HTR-8/SVneo (cell line): Measurements from ENCODE around the gene GGTLC1.

ENCODE experiments used
- DNase-seq: peaks from one replicate; pipeline ENCODE4 v3.0.0; 2011; ENCODE audit warnings: low spot score, mixed read lengths; ENCODE audit not compliant: insufficient read length
- FAIRE-seq: peaks from 2 replicates; lab custom pipeline; 2011; peaks lifted over from hg19 to GRCh38; lab: Jason Lieb, UNC

GGTLC1 gene

DNA sequence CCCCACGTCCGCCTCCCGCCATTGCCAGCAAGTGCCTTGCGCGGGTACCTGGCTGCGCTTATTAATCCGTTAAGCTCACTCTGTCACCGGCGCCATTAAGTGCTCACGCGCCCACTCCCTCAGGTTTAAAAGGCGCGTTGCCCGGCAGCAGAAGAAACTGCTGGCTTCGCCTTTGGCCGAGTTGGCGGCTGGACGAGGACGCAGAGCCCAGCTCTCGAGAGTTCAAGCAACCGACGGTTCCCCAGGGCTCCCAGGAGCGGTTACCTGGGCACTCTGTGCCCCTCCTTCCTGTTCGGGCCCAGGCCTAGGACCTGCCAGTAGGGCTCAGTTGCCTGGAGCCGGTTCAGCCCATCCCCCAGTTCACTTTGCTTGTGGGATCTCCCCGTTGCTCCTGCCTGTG, at the start of gene GGTLC1:
TSS of gene GGTLC1 (minus strand) at position 219 of the 400 bp plus-strand sequence. CDS start 2,168 bp downstream, outside the sequence.
- DNase-seq (no peak), FAIRE-seq (no peak)

DNA sequence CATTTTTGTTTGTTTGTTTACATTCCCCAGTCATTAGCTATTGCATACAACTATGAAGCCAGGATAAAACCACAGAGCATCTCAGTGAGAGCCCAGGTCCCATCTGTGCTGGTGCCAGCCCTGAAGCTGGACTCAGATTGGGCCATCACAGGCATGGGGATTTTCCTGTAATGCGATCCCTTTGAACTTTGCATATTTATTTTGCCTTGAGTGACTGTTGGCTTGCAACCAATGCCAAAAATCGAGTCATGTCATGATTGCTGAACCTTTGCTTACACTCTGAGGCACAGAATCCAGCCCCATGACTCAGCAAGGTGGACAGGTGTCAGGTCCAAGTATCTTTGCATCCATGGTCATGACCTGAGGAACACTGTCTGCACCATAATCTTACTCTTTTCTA, 46.2 kb upstream of the GGTLC1 start:
- DNase-seq (no peak), FAIRE-seq (no peak)

DNA sequence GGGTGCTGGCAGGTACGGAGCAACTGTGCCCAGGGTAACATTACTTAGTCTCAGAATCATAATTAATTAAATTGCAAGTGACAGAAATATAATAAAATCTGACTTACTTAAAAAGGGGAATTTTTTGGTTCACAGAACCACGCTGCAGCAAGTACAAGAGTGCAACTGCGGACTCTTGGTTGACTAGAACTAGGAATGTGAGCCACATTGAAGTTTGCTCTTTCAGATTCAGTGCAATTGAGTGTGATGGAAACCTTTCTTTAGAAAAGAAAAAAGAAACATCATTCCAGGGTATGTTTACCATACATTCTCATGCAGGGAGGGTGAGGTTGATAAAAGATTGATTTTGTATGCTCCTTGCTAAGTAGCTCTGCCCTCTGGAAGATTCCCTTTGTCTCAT, 45.0 kb upstream of the GGTLC1 start:
- FAIRE-seq (no peak), DNase-seq (no peak)

DNA sequence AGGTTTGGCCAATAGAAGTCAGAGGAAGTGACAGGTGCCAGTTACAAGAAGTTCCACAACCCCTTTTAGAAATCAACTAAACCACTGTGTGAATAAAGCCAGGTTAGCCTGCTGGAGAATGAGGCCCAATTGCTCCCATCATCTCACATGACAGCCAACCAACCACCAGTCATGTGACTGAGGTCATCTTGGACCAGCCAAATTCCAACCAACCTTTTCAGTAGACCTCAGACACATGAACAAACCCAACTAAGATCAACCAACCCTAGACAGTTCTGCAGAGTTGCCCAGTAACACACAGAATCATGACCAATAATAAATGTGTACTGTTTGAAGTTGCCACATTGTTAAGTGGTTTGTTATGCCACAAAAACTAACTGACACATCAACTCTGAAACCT, 44.6 kb upstream of the GGTLC1 start:
- DNase-seq, result no peak
- FAIRE-seq, result no peak

DNA sequence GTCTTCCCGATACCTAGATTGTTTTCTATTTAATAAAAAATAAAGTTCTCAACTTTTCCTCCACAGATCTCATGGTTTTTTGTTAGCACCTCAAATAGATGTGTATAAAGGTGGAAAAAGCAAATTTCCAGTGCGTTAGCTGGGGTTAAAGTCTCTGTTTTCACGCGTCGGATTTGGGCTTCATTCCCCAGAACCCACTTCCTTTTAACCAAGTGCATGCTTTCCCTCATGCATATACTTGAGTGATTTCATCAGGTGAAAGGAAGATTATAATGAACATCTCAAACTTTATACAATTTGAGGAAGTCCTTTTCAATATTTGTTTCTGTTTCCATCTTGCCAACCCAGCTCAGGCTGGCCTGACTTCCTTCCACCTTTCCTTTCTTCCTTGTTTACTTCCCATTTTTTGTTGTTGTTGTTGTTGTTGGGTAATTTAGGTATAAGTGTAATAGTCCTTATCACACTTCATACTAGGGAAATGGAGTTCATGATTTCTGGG, 43.9 kb upstream of the GGTLC1 start:
- no peak for FAIRE-seq
- no peak for DNase-seq

DNA sequence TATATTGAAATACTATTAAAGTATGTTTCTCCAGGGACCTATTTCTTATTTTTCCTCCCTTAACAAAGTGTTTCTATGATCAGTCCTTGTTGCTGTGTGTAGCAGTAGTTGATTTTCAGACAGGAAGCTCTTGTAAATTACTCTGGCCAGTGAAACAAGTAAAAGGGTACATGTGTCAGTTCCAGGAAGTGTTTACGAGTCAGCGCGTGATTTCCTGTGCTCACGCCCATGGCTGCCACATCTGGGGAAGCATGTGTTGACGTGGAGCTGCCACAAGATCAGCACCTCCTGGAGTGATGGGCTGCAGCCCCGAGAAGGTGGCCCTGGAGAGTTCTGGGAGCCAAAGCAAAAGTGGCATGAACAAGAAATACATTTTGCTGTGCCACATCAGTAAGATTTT, 38.6 kb upstream of the GGTLC1 start:
- DNase-seq, result no peak
- FAIRE-seq, result no peak

DNA sequence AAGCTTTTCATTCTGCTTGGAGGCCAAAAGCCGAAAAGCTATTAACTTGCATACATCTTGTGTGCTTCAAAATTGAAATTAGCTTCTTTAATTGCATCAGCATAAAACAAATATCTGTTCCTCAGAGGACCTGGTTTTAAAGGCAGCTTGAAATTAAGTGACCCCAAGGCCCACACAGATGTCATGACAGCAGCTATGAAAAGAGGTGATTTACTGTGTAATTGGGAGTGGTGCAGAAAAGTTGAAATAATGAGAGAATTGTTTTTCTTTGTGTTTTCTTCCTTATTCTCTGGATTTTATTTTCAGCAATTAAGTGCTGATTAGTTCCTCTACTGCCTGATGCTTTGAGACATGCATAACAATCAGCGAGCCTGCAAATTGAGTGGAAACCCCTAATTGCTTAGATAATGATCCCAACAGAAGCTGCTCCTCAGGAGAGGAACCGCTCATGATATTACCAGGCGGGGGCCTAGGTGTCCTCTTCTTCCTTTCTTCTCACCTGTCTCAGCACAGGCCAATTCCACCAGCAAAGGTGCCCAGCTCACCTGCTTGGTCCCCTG, 34.1 kb upstream of the GGTLC1 start:
- FAIRE-seq, result no peak
- DNase-seq, result no peak

DNA sequence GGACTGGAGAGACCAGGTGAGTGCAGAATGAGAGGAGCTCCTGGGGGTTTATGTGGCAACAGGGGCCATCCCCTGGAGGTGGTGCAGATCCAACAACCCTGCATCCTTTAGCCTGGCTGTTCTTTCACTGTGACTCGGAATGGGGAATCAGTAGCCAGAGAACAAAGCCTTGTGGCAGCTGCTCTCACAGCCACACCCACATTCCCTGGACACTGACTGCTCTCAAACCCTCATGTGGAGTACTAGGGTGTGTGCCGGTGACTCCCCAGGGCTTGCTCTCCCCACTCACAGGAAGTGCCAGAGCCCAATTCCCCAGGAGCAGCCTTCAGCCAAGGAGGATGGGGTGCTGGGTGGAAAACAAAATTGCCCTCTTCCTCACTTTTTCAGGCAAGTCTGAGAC, 30.2 kb upstream of the GGTLC1 start:
- no peak for DNase-seq
- FAIRE-seq, result no peak

DNA sequence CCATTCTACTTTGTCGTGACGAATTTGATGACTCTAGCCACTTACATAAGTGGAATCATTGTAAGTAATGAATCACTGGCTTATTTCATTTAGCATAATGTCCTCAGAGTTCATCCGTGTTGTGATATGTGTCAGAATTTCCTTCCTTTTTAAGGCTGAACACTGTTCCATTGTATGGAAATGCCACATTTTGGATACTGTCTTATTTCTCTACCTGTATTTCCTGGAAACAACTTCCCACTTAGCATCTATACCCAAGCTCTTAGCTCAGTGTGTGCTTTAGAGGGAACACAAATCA, 28.8 kb upstream of the GGTLC1 start:
- DNase-seq (no peak), FAIRE-seq (no peak)

DNA sequence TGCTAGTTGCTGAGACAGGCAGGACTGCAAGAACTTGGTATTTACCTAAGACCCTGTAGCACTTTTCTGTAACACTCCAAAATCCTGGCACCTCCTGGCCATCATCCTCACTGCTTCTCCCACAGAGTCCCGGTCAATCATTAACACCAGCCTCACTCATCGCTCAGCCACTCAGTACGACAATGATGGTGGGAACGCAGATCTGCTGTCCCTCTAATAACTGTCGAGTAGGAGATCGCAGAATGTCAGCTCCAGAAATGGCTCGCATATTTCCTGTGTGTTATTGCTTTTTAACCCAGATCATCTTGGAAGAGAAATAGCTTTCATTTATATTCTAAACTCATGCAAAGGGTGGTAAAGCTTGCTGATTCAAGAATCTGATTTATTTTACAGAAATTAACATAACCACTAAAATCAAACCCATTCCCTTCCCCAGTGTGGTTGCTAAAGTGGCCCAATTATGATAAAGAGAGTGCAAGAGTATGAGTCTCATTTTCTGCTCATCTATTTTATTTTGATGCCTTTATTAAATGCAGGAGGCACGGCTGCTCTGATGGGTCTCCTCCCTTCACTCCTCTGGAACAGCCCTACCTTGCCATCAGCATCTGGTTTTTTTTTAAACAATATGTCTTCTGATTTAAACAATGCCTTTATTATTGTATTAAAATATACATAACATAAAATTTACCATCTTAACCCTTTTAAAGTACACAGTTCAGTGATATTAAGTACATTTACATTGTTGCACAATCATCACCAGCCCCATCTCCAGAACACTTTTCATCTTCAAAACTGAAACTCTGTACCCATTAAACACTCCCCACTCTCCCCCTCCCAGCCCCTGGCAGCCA, 28.3 kb upstream of the GGTLC1 start:
- FAIRE-seq, result no peak
- no peak for DNase-seq

DNA sequence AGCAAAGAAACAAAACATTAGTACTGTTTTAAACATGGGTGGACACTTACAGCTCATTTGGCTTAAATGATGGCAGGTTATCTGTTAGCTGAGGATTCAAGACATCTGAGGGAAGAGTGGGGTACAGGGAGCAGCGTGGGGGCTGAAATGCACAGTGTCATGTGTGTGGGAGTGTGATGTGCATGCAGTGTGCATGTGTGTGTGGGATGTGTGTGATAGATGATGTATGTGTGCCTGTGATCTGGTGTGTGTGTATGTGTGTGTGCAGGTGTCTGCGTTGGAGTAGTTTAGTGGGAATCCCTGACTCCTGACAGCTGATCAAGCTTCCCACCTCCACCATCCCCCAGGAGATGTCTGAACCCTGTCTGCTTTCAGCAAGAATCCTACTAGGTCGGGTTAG, 25.4 kb upstream of the GGTLC1 start:
- no peak for FAIRE-seq
- no peak for DNase-seq

DNA sequence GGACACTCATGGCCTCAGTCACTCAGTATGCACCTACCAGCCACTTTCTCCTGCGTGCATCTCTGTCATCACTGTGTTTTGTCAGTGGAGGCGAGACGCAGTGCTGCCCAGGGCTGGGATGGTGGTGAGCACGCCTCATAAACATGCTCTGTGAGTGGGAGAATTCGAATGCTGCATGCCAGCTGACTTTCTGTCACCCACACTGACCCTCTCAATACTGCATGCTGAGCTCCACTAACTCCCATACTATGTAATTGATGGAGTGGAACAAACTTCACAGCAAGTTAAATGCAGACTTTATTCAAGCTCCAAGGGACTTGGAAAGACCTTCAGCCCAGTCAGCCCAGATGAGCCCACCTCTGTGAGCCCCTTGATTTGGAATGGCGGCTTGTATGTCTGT, 22.7 kb upstream of the GGTLC1 start:
- DNase-seq (no peak), FAIRE-seq (no peak)

DNA sequence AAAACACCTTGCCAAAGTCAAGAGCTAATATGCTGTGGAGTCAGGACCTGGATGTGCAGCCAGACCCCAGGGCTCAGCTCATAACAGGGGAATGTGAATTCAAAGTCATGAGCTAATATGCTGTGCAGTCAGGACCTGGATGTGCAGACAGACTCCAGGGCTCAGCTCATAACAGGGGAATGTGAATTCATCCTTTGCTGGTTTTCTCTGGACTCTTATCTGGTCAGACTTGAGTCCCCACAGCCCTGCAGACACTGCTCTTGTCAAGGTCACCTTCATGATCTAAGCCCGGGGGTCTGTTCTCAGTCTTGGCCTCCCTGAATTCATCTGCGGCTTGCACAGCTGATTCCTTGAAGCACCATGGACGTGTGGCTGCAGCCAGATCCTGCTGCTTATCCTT, 19.2 kb upstream of the GGTLC1 start:
- no peak for DNase-seq
- no peak for FAIRE-seq

DNA sequence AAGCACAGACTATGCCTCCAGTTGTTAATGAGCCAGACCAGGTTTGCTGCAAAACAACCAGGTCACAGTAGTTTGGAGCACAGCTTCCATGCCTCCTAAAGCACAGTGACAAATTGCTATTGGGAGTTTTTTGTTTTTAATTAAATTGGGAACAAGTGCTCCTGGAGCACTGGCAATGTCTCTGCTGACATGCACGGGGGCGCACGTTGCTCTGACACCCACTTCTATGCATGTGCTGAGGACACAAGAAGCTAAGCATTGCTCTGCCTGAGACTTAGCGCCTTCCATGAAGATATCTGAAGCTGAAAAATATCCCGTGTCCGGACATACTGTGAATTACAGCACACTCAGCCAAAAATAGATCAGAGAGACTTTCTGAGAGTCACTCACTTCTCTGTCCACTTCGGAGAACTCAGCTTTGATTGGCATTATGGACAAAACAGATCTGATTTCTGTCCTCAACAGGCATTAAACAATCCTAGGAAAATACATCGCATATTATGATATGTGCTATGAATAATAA, 18.6 kb upstream of the GGTLC1 start:
- FAIRE-seq, result no peak
- DNase-seq, result no peak

DNA sequence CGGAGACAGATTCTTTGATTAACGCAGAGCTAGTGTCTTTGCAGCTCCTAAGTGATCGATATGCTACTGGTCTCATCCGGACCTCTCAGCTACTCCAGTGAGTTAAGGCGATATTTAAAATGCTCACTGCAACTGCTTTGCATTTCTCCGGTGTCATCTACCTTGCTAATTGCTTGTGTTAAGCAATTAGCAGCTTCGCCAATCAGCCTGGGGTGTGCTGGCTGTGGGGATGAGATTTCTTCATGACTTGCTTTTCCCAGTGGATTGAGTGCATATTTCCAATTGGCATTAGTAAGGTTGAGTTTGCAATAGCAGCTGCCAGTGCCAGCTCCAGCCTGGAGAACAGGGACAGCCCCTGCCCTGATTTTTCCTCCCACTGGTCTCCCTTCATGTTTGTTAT, 18.0 kb upstream of the GGTLC1 start:
- DNase-seq (no peak), FAIRE-seq (no peak)

DNA sequence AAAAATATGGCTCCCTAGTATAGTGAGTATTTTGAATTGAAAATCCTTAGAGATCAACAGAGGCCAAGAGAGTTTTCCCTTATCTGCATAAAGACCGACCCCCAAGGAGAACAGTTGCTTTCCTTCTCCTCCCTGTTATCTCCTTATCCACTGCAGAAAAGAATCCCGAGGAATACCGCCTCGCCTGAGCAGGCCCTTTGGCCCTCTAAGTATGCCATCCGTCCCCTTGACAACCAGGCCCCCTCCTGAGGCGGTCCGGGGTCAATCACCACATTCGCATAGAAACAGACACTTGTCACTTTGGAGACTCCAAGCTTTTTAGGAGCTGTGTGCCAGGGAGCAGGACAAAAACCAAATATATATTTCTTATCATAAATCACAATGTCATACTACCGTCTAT, 15.9 kb upstream of the GGTLC1 start:
- DNase-seq, result no peak
- FAIRE-seq, result no peak

DNA sequence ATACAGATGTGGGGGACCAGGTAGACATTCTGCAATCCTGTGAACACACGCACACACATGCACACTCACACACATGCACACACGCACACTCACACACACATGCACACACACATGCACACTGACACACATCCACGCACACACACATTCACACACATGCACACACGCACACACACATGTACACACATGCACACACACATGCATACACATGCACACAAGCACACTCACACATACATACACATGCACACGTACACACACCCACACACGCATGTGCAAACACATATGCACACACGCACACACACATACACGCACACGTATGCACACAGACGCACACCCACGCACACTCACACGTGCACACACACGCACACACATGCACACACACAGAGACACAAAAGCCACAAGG, 14.3 kb upstream of the GGTLC1 start:
- DNase-seq, result no peak
- FAIRE-seq, result peak; percentile 97

DNA sequence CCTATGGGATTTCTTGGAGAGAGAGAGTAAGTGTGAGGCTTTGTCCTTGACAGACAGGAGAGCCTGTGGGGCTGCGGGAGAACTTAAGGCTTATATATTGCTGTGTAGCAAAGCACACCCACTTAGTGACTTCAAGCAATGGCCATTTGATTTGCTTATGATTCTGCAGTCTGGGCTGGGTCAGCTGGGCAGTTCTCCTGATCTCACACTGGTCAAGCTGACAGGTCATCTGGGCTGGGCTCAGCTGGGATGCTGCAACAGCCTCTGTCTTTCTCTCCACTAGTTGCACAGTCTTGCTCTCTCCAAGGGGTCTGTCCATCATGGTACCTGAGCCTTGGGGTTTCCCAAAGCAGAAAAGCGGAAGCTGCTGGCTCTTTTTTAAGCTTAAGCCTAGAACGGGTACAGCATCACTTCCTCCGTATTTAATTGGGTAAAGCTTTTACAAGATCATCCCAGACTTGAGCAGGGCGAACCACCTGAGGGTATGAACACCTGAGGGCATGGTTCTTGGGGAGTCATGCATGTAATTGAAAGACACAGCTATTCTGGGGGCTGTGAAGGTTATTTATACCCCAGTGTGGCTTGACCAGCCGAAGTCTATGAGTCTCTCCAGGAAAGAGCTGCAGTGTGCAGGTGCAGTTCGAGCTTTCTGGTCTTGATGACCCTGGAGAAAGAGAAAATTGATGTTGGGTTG, 13.3 kb upstream of the GGTLC1 start:
- DNase-seq (no peak), FAIRE-seq (no peak)

DNA sequence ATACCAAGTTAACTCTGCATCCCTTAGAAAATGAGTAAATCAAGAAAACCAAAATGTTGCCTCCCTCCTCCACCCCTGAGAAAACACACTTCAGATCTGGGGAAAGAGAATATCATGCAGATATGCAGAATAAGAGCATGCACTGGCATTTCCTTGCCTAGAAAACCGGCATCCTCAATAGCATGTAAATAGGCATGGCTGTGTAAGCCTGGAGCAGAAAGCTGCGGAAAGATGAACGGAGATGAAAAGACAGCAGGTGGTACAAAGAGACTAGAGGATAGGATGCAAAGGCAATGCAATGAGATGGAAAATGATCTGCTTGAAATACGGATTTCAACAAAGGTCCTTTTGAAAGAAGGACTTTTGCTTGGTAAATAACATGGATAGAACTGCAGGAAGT, 10.3 kb upstream of the GGTLC1 start:
- DNase-seq, result no peak
- FAIRE-seq, result no peak

DNA sequence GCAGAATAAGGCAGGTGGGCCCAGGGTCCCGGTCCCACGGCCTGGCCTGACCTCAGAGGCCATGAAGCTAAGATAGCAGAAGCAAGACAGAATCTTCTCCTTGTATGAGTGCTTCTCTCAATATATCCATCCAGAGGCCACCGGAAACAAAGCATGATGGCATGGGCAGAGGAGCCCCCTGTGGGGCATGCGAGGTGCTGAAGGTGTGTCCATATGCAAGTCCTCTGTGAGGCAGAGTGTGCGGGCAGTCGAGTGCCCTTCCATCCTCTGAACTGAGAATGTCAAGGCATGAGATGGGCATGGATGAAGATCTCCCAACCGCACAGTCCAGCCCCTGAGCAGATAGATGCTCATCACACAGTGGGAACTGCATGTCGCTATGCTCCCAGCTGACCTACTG, 9.8 kb upstream of the GGTLC1 start:
- FAIRE-seq, result no peak
- DNase-seq, result no peak
